Activated CD4-positive, alpha-beta T cell treated with anti-CD3 and anti-CD28 coated beads, Interleukin-2, amount 10 ng/mL, durations not matched to agents 7 days and 5 days (primary cell): ENCODE data around the gene DNAH14. TPM values are rescaled to one million over a fixed set of nuclear protein-coding genes. Genes with fewer than 3 reads are reported as not detected.
"Not testable (repeated sequence)": the region's sequence is repeated elsewhere in the genome, so short reads cannot be mapped to it uniquely, and the experiment has no call there.

Experiments used
- CTCF ChIA-PET: fragments of 350-600 bp; sonication (Branson Sonifier 250); formaldehyde crosslinking; loops from one replicate; lab custom pipeline; 2021; ENCODE audit warnings: antibody characterized with exemption; lab: Charles Lee
- POLR2A ChIA-PET: fragments of 350-600 bp; sonication (Branson Sonifier 250); formaldehyde crosslinking; loops from one replicate; lab custom pipeline; 2021; ENCODE audit warnings: antibody characterized with exemption; lab: Charles Lee
- DNase-seq: peaks from one replicate; pipeline ENCODE4 v3.0.0-alpha.2; 2020
- H3K27ac Mint-ChIP-seq: one replicate; pipeline ENCODE4 v1.8.0; 2021; ENCODE audit warnings: mild to moderate bottlenecking, moderate library complexity, mixed read lengths
- H3K27me3 Mint-ChIP-seq: one replicate; pipeline ENCODE4 v1.8.0; 2021; ENCODE audit warnings: mixed read lengths
- H3K36me3 Mint-ChIP-seq: one replicate; pipeline ENCODE4 v1.8.0; 2021; ENCODE audit warnings: low read depth, mixed read lengths
- H3K4me1 Mint-ChIP-seq: one replicate; pipeline ENCODE4 v1.8.0; 2021; ENCODE audit warnings: mixed read lengths
- H3K4me3 Mint-ChIP-seq: one replicate; pipeline ENCODE4 v1.8.0; 2021; ENCODE audit warnings: mild to moderate bottlenecking, moderate library complexity, mixed read lengths
- H3K9me3 Mint-ChIP-seq: one replicate; pipeline ENCODE4 v1.8.0; 2021; ENCODE audit warnings: mixed read lengths
- total RNA-seq, 2 experiments: library from RNA; stranded (reverse); gene quantifications; one replicate each; pipeline ENCODE4 v1.2.3, GENCODE V29; 2021

Gene DNAH14
- total RNA-seq, 2 experiments from 2014 or later, result 0.40 to 0.82 TPM

DNA sequence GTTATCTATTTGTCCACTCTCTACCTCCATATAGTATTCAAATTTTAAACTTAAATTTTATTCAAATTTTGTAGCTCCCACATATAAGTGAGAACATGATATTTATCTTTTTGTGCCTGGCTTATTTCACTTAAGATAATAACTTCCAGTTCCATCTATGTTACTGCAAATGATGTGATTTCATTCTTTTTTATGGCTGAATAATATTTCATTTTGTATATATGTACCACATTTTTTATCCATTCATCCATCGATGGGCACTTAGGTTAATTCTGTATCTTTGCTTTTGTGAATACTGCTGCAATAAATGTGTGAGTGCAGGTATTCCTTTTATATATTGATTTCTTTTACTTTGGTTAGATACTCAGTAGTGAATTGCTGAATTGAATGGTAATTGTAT lies 2.1 kb downstream of the DNAH14 start:
- Mint-ChIP-seq H3K27me3 (peaks cover 29% of the 10 kb centered on the region), H3K36me3 (peaks cover 9% of the 10 kb centered on the region), H3K4me1 (peaks cover 3% of the 10 kb centered on the region), H3K9me3 (peaks cover 29% of the 10 kb centered on the region), H3K4me3 (no peak overlapping the region), H3K27ac (no peak overlapping the region)
- no peak for DNase-seq
- ChIA-PET CTCF (no interaction called here), POLR2A (no interaction called here)

DNA sequence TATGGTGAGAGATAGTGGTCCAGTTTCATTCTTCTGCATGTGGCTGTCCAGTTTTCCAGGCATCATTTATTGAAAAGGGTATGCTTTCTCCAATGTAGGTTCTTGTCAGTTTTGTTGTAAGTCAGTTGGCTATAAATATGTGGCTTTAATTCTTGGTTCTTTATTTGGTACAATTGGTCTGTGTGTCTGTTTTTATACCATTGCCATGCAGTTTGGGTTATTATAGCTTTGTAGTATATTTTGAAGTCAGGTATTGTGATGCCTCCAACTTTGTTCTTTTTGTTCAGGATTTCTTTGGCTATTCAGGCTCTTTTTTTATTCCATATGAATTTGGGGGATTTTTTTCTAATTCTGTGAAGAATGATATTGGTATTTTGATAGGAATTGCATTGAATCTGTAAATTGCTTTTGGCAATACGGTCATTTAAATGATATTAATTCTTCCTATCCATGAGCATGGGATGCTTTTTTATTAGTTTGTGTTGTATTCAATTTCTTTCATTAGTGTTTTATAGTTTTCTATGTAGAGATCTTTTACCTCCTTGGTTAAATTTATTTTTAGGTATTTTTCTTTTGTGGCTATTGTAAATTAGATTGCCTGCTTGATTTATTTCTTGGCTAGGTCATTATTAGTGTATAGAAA lies 3.3 kb downstream of the DNAH14 start:
- POLR2A ChIA-PET, result no interaction called here
- no peak overlapping the region for H3K4me3 Mint-ChIP-seq
- peaks cover 31% of the 10 kb centered on the region for H3K9me3 Mint-ChIP-seq
- DNase-seq, result no peak
- no peak overlapping the region for H3K27ac Mint-ChIP-seq
- CTCF ChIA-PET, result no interaction called here
- H3K36me3 Mint-ChIP-seq, result peaks cover 9% of the 10 kb centered on the region
- H3K4me1 Mint-ChIP-seq, result peaks cover 3% of the 10 kb centered on the region
- H3K27me3 Mint-ChIP-seq, result peaks cover 28% of the 10 kb centered on the region

DNA sequence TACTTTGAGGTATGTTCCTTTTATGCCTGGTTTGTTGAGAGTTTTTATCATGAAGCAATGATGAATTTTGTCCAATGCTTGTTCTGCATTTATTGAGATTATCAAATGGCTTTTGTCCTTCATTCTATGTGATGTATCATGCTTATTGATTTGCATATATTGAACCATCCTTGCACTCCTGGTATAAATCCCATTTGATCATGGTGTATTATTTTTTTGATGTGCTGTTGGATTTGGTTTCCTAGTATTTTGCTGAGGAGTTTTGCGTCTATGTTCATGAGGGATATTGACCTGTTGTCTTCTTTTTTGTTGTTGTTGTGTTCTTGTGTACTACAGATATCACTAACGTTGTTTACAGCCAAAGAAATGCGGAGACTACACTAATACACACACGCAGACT lies 4.1 kb downstream of the DNAH14 start:
- ChIA-PET POLR2A (no interaction called here), CTCF (no interaction called here)
- H3K9me3 Mint-ChIP-seq, result peaks cover 31% of the 10 kb centered on the region
- H3K4me1 Mint-ChIP-seq, result peaks cover 3% of the 10 kb centered on the region
- peaks cover 23% of the 10 kb centered on the region for H3K27me3 Mint-ChIP-seq
- no peak overlapping the region for H3K27ac Mint-ChIP-seq
- H3K4me3 Mint-ChIP-seq, result no peak overlapping the region
- no peak for DNase-seq
- peaks cover 9% of the 10 kb centered on the region for H3K36me3 Mint-ChIP-seq

DNA sequence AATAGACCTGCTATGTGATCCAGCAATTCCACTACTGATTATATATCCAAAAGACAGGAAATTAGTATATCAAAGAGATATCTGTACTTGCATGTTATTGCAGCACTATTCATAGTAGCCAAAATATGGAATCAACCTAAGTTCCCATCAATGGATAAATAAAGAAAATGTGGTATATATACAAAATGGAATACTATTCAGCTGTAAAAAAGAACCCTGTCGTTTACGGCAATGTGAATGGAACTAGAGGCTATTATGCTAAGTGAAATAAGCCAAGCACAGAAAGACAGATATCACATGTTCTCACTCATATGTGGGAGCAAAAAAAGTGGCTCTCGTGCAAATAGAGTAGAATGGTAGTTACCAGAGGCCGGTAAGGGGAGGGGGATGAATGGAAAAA lies 9.2 kb downstream of the DNAH14 start:
- Mint-ChIP-seq H3K27ac (no peak overlapping the region), H3K4me3 (no peak overlapping the region), H3K4me1 (no peaks in the 10 kb centered on the region), H3K36me3 (peaks cover 5% of the 10 kb centered on the region), H3K27me3 (peaks cover 5% of the 10 kb centered on the region), H3K9me3 (peaks cover 17% of the 10 kb centered on the region)
- DNase-seq, result no peak
- ChIA-PET CTCF (interaction anchor here (0.6 to 0.7 kb wide), 2 partner anchors 16 to 1956 kb away, joined by 3 to 4 read pairs; no protein-coding TSS in a partner anchor), POLR2A (no interaction called here)

DNA sequence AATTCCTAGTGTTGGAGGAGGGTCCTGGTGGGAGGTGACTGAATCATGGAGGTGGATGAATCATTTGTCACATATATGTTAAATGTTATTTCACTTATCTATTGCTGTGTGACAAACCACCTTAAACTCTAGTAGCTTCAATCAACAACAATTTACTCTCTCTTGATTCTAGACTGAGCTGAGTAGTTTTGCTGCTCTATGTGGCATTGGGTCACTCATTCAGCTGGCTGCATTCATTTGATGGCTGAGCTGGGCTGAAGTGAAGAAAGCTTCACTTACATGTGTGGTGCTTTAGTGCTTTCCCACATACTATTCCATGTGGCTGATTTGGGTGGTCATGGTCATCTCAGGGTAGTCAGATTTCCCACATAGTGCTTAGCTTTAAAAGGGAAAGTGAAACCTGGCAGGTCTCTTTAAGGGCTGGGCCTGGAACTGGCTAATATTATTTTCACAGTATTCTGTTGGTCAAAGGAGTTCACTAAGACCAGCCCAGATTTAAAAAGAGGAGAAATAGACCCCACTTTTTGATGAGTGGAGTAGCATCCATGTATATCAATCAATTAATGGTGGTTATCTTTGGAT lies 10.5 kb downstream of the DNAH14 start:
- no peak for DNase-seq
- no peak overlapping the region for H3K27ac Mint-ChIP-seq
- H3K4me1 Mint-ChIP-seq, result no peaks in the 10 kb centered on the region
- H3K36me3 Mint-ChIP-seq, result no peaks in the 10 kb centered on the region
- no peak overlapping the region for H3K4me3 Mint-ChIP-seq
- ChIA-PET CTCF (no interaction called here), POLR2A (no interaction called here)
- H3K27me3 Mint-ChIP-seq, result peaks cover 2% of the 10 kb centered on the region
- H3K9me3 Mint-ChIP-seq, result peaks cover 7% of the 10 kb centered on the region

DNA sequence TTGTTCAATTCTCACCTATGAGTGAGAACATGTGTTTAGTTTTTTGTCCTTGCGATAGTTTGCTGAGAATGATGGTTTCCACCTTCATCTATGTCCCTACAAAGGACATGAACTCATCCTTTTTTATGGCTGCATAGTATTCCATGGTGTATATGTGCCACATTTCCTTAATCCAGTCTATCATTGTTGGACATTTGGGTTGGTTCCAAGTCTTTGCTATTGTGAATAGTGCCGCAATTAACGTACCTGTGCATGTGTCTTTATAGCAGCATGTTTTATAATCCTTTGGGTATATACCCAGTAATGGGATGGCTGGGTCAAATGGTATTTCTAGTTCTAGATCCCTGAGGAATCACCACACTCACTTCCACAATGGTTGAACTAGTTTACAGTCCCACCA lies 11.3 kb downstream of the DNAH14 start:
- H3K9me3 Mint-ChIP-seq, H3K36me3 Mint-ChIP-seq, DNase-seq, CTCF ChIA-PET, H3K27me3 Mint-ChIP-seq, H3K4me3 Mint-ChIP-seq, POLR2A ChIA-PET, H3K4me1 Mint-ChIP-seq, H3K27ac Mint-ChIP-seq: not testable (repeated sequence)

DNA sequence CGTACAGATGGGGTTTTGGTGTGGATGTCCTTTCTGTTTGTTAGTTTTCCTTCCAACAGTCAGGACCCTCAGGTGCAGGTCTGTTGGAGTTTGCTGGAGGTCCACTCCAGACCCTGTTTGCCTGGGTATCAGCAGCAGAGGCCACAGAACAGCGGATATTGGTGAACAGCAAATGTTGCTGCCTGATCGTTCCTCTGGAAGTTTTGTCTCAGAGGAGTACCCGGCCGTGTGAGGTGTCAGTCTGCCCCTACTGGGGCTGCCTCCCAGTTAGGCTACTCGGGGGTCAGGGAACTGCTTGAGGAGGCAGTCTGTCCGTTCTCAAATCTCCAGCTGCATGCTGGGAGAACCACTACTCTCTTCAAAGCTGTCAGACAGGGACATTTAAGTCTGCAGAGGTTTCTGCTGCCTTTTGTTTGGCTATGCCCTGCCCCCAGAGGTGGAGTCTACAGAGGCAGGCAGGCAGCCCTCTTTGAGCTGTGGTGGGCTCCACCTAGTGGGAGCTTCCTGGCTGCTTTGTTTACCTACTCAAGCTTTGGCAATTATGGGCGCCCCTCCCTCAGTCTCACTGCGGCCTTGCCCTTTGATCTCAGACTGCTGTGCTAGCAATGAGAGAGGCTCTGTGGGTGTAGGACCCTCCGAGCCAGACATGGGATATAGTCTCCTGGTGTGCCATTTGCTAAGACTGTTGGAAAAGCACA lies 16.3 kb downstream of the DNAH14 start:
- POLR2A ChIA-PET, H3K36me3 Mint-ChIP-seq, H3K9me3 Mint-ChIP-seq, DNase-seq, CTCF ChIA-PET, H3K4me1 Mint-ChIP-seq, H3K27ac Mint-ChIP-seq, H3K27me3 Mint-ChIP-seq, H3K4me3 Mint-ChIP-seq: not testable (repeated sequence)

DNA sequence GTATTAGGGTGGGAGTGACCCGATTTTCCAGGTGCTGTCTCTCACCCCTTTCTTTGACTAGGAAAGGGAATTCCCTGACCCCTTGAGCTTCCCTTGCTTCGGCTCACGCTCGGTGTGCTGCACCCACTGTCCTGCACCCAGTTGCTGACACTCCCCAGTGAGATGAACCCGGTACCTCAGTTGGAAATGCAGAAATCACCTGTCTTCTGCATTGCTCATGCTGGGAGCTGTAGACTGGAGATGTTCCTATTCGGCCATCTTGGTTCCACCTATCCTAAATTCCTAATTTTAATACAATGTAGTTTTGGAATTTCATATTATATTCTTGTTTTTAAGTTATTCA lies 16.8 kb downstream of the DNAH14 start:
- H3K36me3 Mint-ChIP-seq, DNase-seq, H3K4me3 Mint-ChIP-seq, H3K9me3 Mint-ChIP-seq, CTCF ChIA-PET, H3K27me3 Mint-ChIP-seq, POLR2A ChIA-PET, H3K4me1 Mint-ChIP-seq, H3K27ac Mint-ChIP-seq: not testable (repeated sequence)

DNA sequence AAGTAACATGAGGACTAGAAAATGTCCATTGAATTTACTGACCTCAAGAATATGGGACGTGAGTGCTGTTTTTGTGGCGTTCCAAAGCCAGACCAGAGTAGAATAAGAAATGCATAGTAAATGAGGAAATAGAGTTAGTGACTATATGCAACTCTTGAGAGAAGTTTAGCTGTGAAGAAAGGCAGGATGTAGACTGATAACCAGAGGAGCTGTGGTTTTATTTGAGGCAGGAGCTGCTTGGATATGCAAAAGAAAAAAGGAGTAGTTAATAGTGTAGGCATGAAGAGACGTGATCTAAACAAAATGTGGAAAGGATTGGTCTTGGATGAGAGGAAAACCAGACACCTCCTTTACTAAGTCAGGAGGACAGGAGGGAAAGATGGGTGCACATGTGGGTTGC lies 28.2 kb downstream of the DNAH14 start:
- ChIA-PET CTCF (no interaction called here), POLR2A (no interaction called here)
- Mint-ChIP-seq H3K36me3 (no peaks in the 10 kb centered on the region), H3K27me3 (no peaks in the 10 kb centered on the region), H3K4me3 (no peak overlapping the region), H3K4me1 (no peaks in the 10 kb centered on the region), H3K9me3 (no peaks in the 10 kb centered on the region), H3K27ac (no peak overlapping the region)
- no peak for DNase-seq

DNA sequence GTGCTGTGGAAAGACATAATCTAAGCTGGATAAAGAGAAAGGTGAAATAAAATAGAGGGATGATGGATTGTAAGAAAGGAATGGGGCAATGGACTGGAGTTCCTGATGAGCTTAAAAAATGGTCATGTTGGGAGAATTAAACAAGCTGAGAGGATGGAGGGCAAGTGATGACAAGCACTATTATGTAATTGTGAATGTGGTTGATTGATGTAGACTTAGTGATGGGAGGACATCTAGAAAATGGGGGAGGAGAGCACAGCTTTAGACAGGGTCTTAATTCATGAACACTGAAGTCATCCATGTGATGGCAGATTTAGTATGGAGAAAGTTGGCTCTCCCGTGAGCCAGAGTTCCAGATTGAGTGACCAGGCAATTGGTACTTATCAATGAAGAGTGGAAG lies 29.0 kb downstream of the DNAH14 start:
- H3K27me3 Mint-ChIP-seq, result no peaks in the 10 kb centered on the region
- CTCF ChIA-PET, result no interaction called here
- H3K36me3 Mint-ChIP-seq, result no peaks in the 10 kb centered on the region

DNA sequence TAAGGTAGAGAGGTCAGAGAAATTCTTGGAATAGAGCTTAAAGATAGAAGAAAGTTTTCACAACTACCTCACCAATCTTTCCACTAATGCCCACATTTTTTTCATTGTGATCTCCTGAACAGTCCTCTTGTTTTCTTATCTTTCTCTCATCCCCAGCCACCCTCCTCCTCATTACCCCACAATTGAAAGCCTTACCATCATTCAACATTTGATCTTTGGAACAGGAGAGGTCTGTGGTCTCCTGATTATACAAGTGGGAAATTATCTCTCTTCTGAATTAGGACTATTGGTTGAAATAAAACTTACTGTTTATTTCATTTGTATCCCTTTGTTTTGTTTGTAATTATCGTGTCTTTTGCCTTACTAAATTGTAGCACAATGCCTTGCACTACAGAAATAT lies 29.6 kb downstream of the DNAH14 start:
- H3K4me1 Mint-ChIP-seq, result no peaks in the 10 kb centered on the region
- ChIA-PET CTCF (no interaction called here), POLR2A (no interaction called here)
- no peak overlapping the region for H3K27ac Mint-ChIP-seq
- H3K36me3 Mint-ChIP-seq, result no peaks in the 10 kb centered on the region
- DNase-seq, result no peak
- no peak overlapping the region for H3K4me3 Mint-ChIP-seq
- no peaks in the 10 kb centered on the region for H3K27me3 Mint-ChIP-seq
- no peaks in the 10 kb centered on the region for H3K9me3 Mint-ChIP-seq

More for the DNA sequence above, 29.0 kb downstream of the DNAH14 start:
- DNase-seq, result no peak
- POLR2A ChIA-PET, result no interaction called here
- no peaks in the 10 kb centered on the region for H3K9me3 Mint-ChIP-seq
- no peaks in the 10 kb centered on the region for H3K4me1 Mint-ChIP-seq
- no peak overlapping the region for H3K27ac Mint-ChIP-seq
- no peak overlapping the region for H3K4me3 Mint-ChIP-seq

DNA sequence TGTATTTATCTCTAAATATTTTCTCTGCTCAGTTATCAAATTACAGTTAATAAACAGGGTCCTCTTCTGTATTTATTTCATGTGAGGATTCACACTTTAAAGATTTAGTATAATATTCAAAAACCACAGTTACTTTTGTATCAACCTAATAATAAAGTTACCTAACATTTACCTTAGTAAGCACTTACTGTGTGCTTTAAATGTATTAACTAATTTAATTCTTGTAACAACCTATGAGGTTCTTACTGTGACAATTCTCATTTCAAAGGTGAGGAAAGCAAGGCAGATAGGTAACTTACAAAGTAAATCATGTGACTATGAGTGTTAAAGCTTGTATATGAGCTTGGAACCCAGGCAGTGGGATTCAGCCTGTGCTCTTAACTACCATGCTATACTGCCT lies 30.2 kb downstream of the DNAH14 start:
- POLR2A ChIA-PET, result no interaction called here
- Mint-ChIP-seq H3K4me3 (no peak overlapping the region), H3K4me1 (no peaks in the 10 kb centered on the region), H3K27ac (no peak overlapping the region), H3K36me3 (no peaks in the 10 kb centered on the region), H3K9me3 (no peaks in the 10 kb centered on the region), H3K27me3 (no peaks in the 10 kb centered on the region)
- CTCF ChIA-PET, result no interaction called here
- no peak for DNase-seq

DNA sequence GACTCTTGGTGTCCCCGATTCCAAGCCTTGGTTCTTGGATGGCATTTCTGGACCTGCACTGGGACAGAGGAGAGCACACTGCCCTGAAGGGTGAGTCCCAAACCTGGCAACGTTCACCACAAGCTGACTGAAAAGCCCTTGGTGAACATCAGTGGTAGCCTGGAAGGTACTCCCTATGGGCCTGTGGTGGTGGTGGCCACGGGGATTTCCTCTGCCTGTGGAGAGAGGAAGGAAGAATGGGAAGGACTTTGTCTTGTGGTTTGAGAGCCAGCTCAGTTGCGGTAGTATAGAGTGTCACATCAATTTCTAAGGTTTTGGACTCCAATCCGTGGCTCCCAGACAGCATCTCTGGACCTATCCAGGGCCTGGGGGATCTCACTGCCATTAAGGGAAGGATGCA lies 50.7 kb downstream of the DNAH14 start:
- Mint-ChIP-seq H3K27me3 (peaks cover 3% of the 10 kb centered on the region), H3K36me3 (no peaks in the 10 kb centered on the region), H3K4me3 (no peak overlapping the region), H3K4me1 (peaks cover 8% of the 10 kb centered on the region), H3K27ac (no peak overlapping the region), H3K9me3 (no peaks in the 10 kb centered on the region)
- DNase-seq, result no peak
- ChIA-PET POLR2A (no interaction called here), CTCF (no interaction called here)
